Mucosa of descending colon (tissue), 3 donors: ENCODE measurements around the gene SNAP91. TPM values are rescaled to one million over a fixed set of nuclear protein-coding genes. Genes with fewer than 3 reads are reported as not detected.

Source experiments
- ATAC-seq: fragments of 200-7000 bp; cut with Tn5 transposase; one replicate; pipeline ENCODE4 v1.9.1; 2020; ENCODE audit warnings: mild to moderate bottlenecking, moderate library complexity
- DNase-seq, 3 donors: peaks; one replicate each; pipeline ENCODE4 v3.0.0-alpha.2; 2020
- H3K36me3 ChIP-seq: fragments of 200-600 bp; one replicate; pipeline ENCODE4 v1.8.0; 2021; ENCODE audit warnings: low read depth, mild to moderate bottlenecking
- H3K4me1 ChIP-seq: fragments of 200-600 bp; one replicate; pipeline ENCODE4 v1.8.0; 2021; ENCODE audit warnings: low read depth, mild to moderate bottlenecking
- H3K4me3 ChIP-seq: fragments of 200-600 bp; one replicate; pipeline ENCODE4 v1.8.0; 2021; ENCODE audit warnings: mild to moderate bottlenecking
- H3K9me3 ChIP-seq: fragments of 200-600 bp; one replicate; pipeline ENCODE4 v1.8.0; 2021; ENCODE audit warnings: mild to moderate bottlenecking
- intact Hi-C, 2 donors: fragments of 100-400 bp; cut with DNase I in 1 of 2; cut with micrococcal nuclease in 1 of 2; formaldehyde crosslinking; loops; one replicate each; pipeline versions ENCODE4 v1.11.0 to v1.11.1; 2022; cut with DNase I, micrococcal nuclease
- total RNA-seq, 3 donors: library from RNA; stranded (reverse); fragmentation: NEBNext Ultra II Directional in 2 of 3; extraction: Animal tissue kit (Norgen Biotek cat#: 25700) in 2 of 3; gene quantifications; one replicate each; pipeline versions ENCODE4 v1.2.1 to v1.2.4, GENCODE V29; 2021 to 2023
- TF ChIP-seq, protein P1 (sequence below): fragments of 200-600 bp; IDR thresholded peaks from one replicate; pipeline ENCODE4 v1.8.0; 2022; ENCODE audit warnings: antibody characterized with exemption, mild to moderate bottlenecking
- donor health status: DM: no; HTN: no; CAD: no; lungs with moderate emphysema.
- donor health status: DM: no; HTN: no; CAD: no.
- donor health status: DM: no; HTN: yes; CAD: no.

The SNAP91 gene
- total RNA-seq, 3 donors from 2014 or later, result 0.29 to 3.5 (median 0.49) TPM

GRCh38 chr6:83741089-83741488, 32.2 kb upstream of the SNAP91 start:
- no peaks in the 10 kb centered on the region for H3K9me3 ChIP-seq
- H3K4me3 ChIP-seq, result no peak overlapping the region
- no peak for ATAC-seq
- TF ChIP-seq, protein P1, sequence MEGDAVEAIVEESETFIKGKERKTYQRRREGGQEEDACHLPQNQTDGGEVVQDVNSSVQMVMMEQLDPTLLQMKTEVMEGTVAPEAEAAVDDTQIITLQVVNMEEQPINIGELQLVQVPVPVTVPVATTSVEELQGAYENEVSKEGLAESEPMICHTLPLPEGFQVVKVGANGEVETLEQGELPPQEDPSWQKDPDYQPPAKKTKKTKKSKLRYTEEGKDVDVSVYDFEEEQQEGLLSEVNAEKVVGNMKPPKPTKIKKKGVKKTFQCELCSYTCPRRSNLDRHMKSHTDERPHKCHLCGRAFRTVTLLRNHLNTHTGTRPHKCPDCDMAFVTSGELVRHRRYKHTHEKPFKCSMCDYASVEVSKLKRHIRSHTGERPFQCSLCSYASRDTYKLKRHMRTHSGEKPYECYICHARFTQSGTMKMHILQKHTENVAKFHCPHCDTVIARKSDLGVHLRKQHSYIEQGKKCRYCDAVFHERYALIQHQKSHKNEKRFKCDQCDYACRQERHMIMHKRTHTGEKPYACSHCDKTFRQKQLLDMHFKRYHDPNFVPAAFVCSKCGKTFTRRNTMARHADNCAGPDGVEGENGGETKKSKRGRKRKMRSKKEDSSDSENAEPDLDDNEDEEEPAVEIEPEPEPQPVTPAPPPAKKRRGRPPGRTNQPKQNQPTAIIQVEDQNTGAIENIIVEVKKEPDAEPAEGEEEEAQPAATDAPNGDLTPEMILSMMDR, result no peak
- intact Hi-C loops, result no loop called here
- DNase-seq, result no peak
- H3K36me3 ChIP-seq, result no peaks in the 10 kb centered on the region
- no peaks in the 10 kb centered on the region for H3K4me1 ChIP-seq

GRCh38 chr6:83735461-83735860, 26.6 kb upstream of the SNAP91 start:
- DNase-seq (no peak), ATAC-seq (no peak)
- intact Hi-C loops, result no loop called here
- H3K36me3 ChIP-seq, result no peaks in the 10 kb centered on the region
- H3K9me3 ChIP-seq, result no peaks in the 10 kb centered on the region
- no peak overlapping the region for H3K4me3 ChIP-seq
- H3K4me1 ChIP-seq, result no peaks in the 10 kb centered on the region
- TF ChIP-seq, protein P1, result no peak

DNA sequence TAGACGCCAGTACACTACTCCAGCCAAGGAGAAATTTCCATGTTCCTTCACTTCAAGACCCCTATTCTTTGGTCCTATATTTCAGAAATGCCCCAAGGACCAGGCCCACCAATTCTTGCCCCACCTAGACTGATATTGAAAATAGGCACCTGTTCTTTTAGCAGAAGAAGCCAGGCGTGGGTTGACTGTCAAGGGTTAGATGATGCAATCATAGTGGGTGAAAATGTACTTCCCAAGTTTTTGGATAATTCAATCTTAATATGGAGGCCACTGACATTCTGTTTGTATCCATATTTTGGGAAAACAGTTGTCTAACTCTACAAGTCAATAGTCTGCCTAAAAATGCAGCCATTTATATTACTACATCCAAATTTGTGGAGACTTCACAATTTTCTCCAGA, 21.0 kb upstream of the SNAP91 start:
- no peaks in the 10 kb centered on the region for H3K4me1 ChIP-seq
- intact Hi-C loops, result no loop called here
- no peaks in the 10 kb centered on the region for H3K36me3 ChIP-seq
- TF ChIP-seq, protein P1, result no peak
- DNase-seq (no peak), ATAC-seq (no peak)
- H3K9me3 ChIP-seq, result no peaks in the 10 kb centered on the region
- H3K4me3 ChIP-seq, result no peak overlapping the region

DNA sequence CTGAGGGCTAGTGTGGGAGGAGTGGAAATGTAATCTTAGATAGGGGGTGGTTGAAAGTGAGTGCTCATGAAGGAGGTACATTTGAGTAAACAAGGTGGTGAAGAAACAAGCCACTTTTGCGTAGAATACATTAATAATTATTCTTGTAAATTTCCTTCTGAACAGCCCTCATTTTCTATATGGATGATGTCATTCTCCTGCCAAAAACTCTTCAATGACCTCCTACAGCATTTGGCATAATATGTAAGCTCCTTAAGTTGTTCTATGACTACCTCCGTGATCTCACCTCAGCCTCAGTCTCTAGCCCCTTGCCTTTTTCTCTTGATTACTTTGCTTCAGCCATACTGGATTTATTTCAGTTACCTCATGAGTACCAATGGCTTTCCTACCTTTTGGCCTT, 14.0 kb upstream of the SNAP91 start:
- H3K4me1 ChIP-seq, result no peaks in the 10 kb centered on the region
- no peak for ATAC-seq
- no peaks in the 10 kb centered on the region for H3K9me3 ChIP-seq
- no peak overlapping the region for H3K4me3 ChIP-seq
- intact Hi-C loops, result no loop called here
- DNase-seq, result no peak
- TF ChIP-seq, protein P1, result no peak
- no peaks in the 10 kb centered on the region for H3K36me3 ChIP-seq

GRCh38 chr6:83717809-83718208, 8.9 kb upstream of the SNAP91 start:
- Histone ChIP-seq H3K4me3 (no peak overlapping the region), H3K9me3 (no peaks in the 10 kb centered on the region), H3K4me1 (no peaks in the 10 kb centered on the region), H3K36me3 (no peaks in the 10 kb centered on the region)
- no peak for DNase-seq
- TF ChIP-seq, protein P1, result no peak
- ATAC-seq, result no peak
- intact Hi-C loops, result no loop called here

- Histone ChIP-seq H3K36me3 (no peaks in the 10 kb centered on the region), H3K9me3 (no peaks in the 10 kb centered on the region), H3K4me3 (no peak overlapping the region), H3K4me1 (peaks cover 3% of the 10 kb centered on the region)
- DNase-seq, result no peak
- no peak for ATAC-seq
- intact Hi-C loops, result no loop called here
- TF ChIP-seq, protein P1, result no peak
Measured at GRCh38 chr6:83711958-83712357, 3.1 kb upstream of the SNAP91 start.
